Measurements from ENCODE around the gene DCTN1. TPM values are rescaled to one million over a fixed set of nuclear protein-coding genes. Genes with fewer than 3 reads are reported as not detected.
A peak's percentile ranks its signal among the peaks of the same experiment; 100 is the strongest.

The DCTN1 gene
- total RNA-seq, 1 donor from 2014 or later: 65.8 TPM

GRCh38 chr2:74384051-74384450 is 3.9 kb upstream of the DCTN1 start:
- H3K27me3 ChIP-seq (ENCODE audit: control insufficient read depth, insufficient read depth, low read length): no peaks in the 10 kb centered on the region
- DNase-seq (ENCODE audit: low read depth) (no peak), FAIRE-seq (no peak)
- H3K4me3 ChIP-seq (ENCODE audit: low read depth, low read length): no peak overlapping the region
- TF ChIP-seq CTCF (IDR thresholded peaks at IDR 0.05; ENCODE audit: insufficient read depth, low read length, severe bottlenecking): no peak
- H3K36me3 ChIP-seq (ENCODE audit: control insufficient read depth, insufficient read depth, low read length): no peaks in the 10 kb centered on the region

GRCh38 chr2:74383254-74383653 is 3.1 kb upstream of the DCTN1 start:
- Histone ChIP-seq H3K27me3 (ENCODE audit: control insufficient read depth, insufficient read depth, low read length) (no peaks in the 10 kb centered on the region), H3K36me3 (ENCODE audit: control insufficient read depth, insufficient read depth, low read length) (no peaks in the 10 kb centered on the region), H3K4me3 (ENCODE audit: low read depth, low read length) (no peak overlapping the region)
- DNase-seq (ENCODE audit: low read depth) (peak; percentile 34), FAIRE-seq (no peak)
- TF ChIP-seq CTCF (IDR thresholded peaks at IDR 0.05; ENCODE audit: insufficient read depth, low read length, severe bottlenecking): no peak

- no peak for TF ChIP-seq CTCF (IDR thresholded peaks at IDR 0.05; ENCODE audit: insufficient read depth, low read length, severe bottlenecking)
- Histone ChIP-seq H3K36me3 (ENCODE audit: control insufficient read depth, insufficient read depth, low read length) (peaks cover 5% of the 10 kb centered on the region), H3K27me3 (ENCODE audit: control insufficient read depth, insufficient read depth, low read length) (no peaks in the 10 kb centered on the region), H3K4me3 (ENCODE audit: low read depth, low read length) (no peak overlapping the region)
- FAIRE-seq (no peak), DNase-seq (ENCODE audit: low read depth) (no peak)
Measured at GRCh38 chr2:74381751-74382150, 1.6 kb upstream of the DCTN1 start.

GRCh38 chr2:74378007-74378406 is 2.1 kb downstream of the DCTN1 start:
- no peak for DNase-seq (ENCODE audit: low read depth)
- no peak for TF ChIP-seq CTCF (IDR thresholded peaks at IDR 0.05; ENCODE audit: insufficient read depth, low read length, severe bottlenecking)
- Histone ChIP-seq H3K4me3 (ENCODE audit: low read depth, low read length) (no peak overlapping the region), H3K27me3 (ENCODE audit: control insufficient read depth, insufficient read depth, low read length) (no peaks in the 10 kb centered on the region), H3K36me3 (ENCODE audit: control insufficient read depth, insufficient read depth, low read length) (peaks cover 5% of the 10 kb centered on the region)
- no peak for FAIRE-seq

DNA sequence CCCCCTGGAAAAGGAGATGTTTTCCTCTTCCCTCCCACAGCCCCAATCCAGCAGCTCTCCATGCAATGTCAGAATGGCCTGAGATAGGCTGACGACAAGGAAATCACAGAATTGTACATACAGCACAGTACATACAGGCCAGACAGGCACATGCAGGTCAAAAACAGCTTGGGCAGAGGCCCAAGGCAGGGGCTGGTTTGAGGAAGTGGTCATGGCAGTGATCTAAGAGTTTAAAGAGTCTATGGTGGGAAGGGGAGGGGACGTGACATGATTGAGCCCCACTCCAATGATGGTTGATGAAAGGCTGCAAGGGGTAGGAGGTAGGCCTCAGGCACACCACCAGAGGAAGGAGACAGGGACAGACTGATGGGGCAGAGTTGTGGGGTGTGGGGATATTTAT is 4.3 kb downstream of the DCTN1 start:
- no peak overlapping the region for H3K4me3 ChIP-seq (ENCODE audit: low read depth, low read length)
- TF ChIP-seq CTCF (IDR thresholded peaks at IDR 0.05; ENCODE audit: insufficient read depth, low read length, severe bottlenecking): no peak
- DNase-seq (ENCODE audit: low read depth) (no peak), FAIRE-seq (no peak)
- H3K36me3 ChIP-seq (ENCODE audit: control insufficient read depth, insufficient read depth, low read length): peaks cover 7% of the 10 kb centered on the region
- H3K27me3 ChIP-seq (ENCODE audit: control insufficient read depth, insufficient read depth, low read length): no peaks in the 10 kb centered on the region

DNA sequence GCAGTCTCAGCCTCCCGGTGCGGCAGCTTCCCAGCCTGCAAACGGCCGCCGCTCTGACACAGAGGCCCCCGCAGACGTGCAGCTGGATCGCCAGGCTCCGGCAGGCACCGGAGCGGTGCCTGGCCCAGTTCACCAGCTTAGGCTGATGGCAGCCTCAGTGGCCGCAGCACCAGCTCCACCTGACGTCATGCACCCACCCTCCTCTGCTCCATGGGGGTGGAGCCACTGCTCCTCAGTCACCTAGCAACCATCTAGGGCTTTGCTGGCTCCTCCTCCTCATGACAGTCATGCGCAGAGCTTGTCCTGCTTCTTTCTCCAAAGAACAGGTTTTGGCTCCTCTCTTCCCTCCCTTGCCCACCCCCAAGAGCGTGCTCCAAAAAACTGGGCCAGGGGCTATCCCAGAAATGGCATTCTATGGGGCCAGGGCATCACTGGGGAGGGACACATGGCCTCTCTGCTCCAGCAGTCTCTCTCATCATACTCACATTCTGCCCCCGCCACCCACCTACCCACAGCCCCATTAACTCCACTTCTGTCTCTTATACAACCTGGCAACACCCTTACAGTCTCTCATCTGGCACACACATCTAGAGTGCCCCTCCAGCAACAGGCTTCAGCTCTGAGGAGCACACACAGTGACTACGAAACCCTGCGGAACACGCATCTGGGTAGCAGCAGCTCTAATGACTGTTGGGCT is 5.5 kb downstream of the DCTN1 start:
- Histone ChIP-seq H3K4me3 (ENCODE audit: low read depth, low read length) (no peak overlapping the region), H3K27me3 (ENCODE audit: control insufficient read depth, insufficient read depth, low read length) (no peaks in the 10 kb centered on the region), H3K36me3 (ENCODE audit: control insufficient read depth, insufficient read depth, low read length) (peaks cover 15% of the 10 kb centered on the region)
- peak; percentile 79 for DNase-seq (ENCODE audit: low read depth)
- FAIRE-seq: no peak
- TF ChIP-seq CTCF (IDR thresholded peaks at IDR 0.05; ENCODE audit: insufficient read depth, low read length, severe bottlenecking): no peak
